OCI-LY3 (cell line): ENCODE data around the gene NEDD8.

Experiments used
- EZH2phosphoT487 ChIP-seq: fragments of 200-600 bp; shearing (Covaris generic); IDR thresholded peaks from 2 replicates; pipeline ENCODE4 v1.6.1; 2018; ENCODE audit warnings: antibody characterized with exemption, mixed run types, low read depth
- TF ChIP-seq, protein P1 (sequence below): fragments of 200-600, 300-600 bp; sonication (generic); IDR thresholded peaks from 2 replicates; pipeline ENCODE4 v1.5.1; 2014; ENCODE audit warnings: antibody characterized with exemption, low read length, low read depth

- TF ChIP-seq, protein P1, sequence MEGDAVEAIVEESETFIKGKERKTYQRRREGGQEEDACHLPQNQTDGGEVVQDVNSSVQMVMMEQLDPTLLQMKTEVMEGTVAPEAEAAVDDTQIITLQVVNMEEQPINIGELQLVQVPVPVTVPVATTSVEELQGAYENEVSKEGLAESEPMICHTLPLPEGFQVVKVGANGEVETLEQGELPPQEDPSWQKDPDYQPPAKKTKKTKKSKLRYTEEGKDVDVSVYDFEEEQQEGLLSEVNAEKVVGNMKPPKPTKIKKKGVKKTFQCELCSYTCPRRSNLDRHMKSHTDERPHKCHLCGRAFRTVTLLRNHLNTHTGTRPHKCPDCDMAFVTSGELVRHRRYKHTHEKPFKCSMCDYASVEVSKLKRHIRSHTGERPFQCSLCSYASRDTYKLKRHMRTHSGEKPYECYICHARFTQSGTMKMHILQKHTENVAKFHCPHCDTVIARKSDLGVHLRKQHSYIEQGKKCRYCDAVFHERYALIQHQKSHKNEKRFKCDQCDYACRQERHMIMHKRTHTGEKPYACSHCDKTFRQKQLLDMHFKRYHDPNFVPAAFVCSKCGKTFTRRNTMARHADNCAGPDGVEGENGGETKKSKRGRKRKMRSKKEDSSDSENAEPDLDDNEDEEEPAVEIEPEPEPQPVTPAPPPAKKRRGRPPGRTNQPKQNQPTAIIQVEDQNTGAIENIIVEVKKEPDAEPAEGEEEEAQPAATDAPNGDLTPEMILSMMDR = no peak
- no peak for TF ChIP-seq EZH2phosphoT487
Measured at GRCh38 chr14:24262821-24263733, 30.9 kb upstream of the NEDD8 start, which contains the start of gene TGM1.
